GM18873 (cell line): ENCODE data around the gene CCDC85A.

Experiments
- ATAC-seq: cut with Tn5 transposase; IDR thresholded peaks from one replicate; pipeline ENCODE4 v1.9.1; 2021; ENCODE audit warnings: mild to moderate bottlenecking, moderate library complexity, moderate number of reproducible peaks; ENCODE audit not compliant: unreplicated experiment, low FRiP score

Gene CCDC85A

GRCh38 chr2:56292951-56293350 lies 109.2 kb downstream of the CCDC85A start:
- no peak for ATAC-seq

- no peak for ATAC-seq
Measured at GRCh38 chr2:56295666-56296065, 111.9 kb downstream of the CCDC85A start.

GRCh38 chr2:56297671-56298070 lies 113.9 kb downstream of the CCDC85A start:
- ATAC-seq, result no peak

- ATAC-seq, result no peak
Measured at GRCh38 chr2:56299171-56299691, 115.4 kb downstream of the CCDC85A start.

GRCh38 chr2:56309626-56310170 lies 125.9 kb downstream of the CCDC85A start:
- ATAC-seq, result no peak

GRCh38 chr2:56313500-56313921 lies 129.7 kb downstream of the CCDC85A start:
- no peak for ATAC-seq

GRCh38 chr2:56314371-56314770 lies 130.6 kb downstream of the CCDC85A start:
- no peak for ATAC-seq

- no peak for ATAC-seq
Measured at GRCh38 chr2:56314796-56315195, 131.0 kb downstream of the CCDC85A start.

GRCh38 chr2:56315376-56315775 lies 131.6 kb downstream of the CCDC85A start:
- ATAC-seq, result no peak

GRCh38 chr2:56316011-56316410 lies 132.2 kb downstream of the CCDC85A start:
- no peak for ATAC-seq

GRCh38 chr2:56318147-56318546 lies 134.4 kb downstream of the CCDC85A start:
- no peak for ATAC-seq

GRCh38 chr2:56325661-56326345 lies 142.0 kb downstream of the CCDC85A start:
- ATAC-seq, result no peak

GRCh38 chr2:56326346-56326741 lies 142.6 kb downstream of the CCDC85A start:
- no peak for ATAC-seq

- no peak for ATAC-seq
Measured at GRCh38 chr2:56331810-56332209, 148.0 kb downstream of the CCDC85A start.

- ATAC-seq, result no peak
Measured at GRCh38 chr2:56333812-56334485, 150.2 kb downstream of the CCDC85A start.

- ATAC-seq, result no peak
Measured at GRCh38 chr2:56334622-56335021, 150.8 kb downstream of the CCDC85A start.

GRCh38 chr2:56335101-56335500 lies 151.3 kb downstream of the CCDC85A start:
- no peak for ATAC-seq

- no peak for ATAC-seq
Measured at GRCh38 chr2:56337342-56337741, 153.6 kb downstream of the CCDC85A start.

- no peak for ATAC-seq
Measured at GRCh38 chr2:56338232-56338631, 154.4 kb downstream of the CCDC85A start.

GRCh38 chr2:56344771-56345170 lies 161.0 kb downstream of the CCDC85A start:
- ATAC-seq, result no peak

- ATAC-seq, result no peak
Measured at GRCh38 chr2:56347881-56348280, 164.1 kb downstream of the CCDC85A start.
